Kidney epithelial cell (primary cell): ENCODE results near the gene INPP5K. TPM values are rescaled to one million over a fixed set of nuclear protein-coding genes. Genes with fewer than 3 reads are reported as not detected.
A peak's percentile ranks its signal among the peaks of the same experiment; 100 is the strongest.

Experiments used
- DNase-seq: peaks from one replicate; pipeline ENCODE4 v3.0.0-alpha.2; 2010; ENCODE audit warnings: low read depth
- H3K27me3 ChIP-seq: 2 replicates; pipeline ENCODE4 v1.6.0; 2011; ENCODE audit warnings: low read length; ENCODE audit not compliant: control insufficient read depth, insufficient read depth
- H3K36me3 ChIP-seq: 2 replicates; pipeline ENCODE4 v1.5.1; 2011; ENCODE audit warnings: low read length; ENCODE audit not compliant: control insufficient read depth, insufficient read depth
- H3K4me3 ChIP-seq: 2 replicates; pipeline ENCODE4 v1.5.1; 2011; ENCODE audit warnings: low read depth, mild to moderate bottlenecking, control low read depth, low read length
- total RNA-seq: library from RNA; depleted of rRNA; stranded (reverse); fragments of >200 nt; gene quantifications from 2 replicates; pipeline ENCODE4 v1.2.3, GENCODE V29; 2015
- TF ChIP-seq, protein P1 (sequence below): IDR thresholded peaks from 2 replicates; pipeline ENCODE4 v1.5.1; 2011; ENCODE audit warnings: mild to moderate bottlenecking, moderate library complexity, low read length, control low read depth, inconsistent platforms; ENCODE audit not compliant: insufficient read depth, poor library complexity, severe bottlenecking

INPP5K gene
- total RNA-seq, 1 donor from 2014 or later: 59.5 TPM

DNA sequence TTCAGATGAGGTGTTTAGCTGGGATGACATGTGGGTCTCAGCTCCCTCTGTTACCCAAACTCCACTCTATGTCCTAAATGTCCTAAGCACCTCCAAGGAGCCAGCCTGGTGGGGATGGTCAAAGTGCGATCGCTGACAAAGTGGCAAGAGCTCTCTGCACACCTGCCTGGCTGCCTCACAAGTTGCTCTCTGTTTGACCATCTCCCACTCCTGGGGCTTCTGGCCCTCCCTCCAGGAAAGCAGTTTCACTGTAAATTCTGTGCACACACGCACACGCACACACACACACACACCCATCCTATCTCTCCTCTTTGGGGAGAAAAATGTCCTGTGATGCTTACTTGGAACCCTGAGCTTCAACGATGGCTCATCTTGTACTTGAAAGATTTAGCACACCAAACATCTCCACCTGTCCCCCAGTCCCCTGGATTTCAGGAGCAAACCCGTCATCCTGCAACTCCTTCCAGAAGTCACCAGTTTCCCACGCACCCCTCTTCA, 44.5 kb upstream of the INPP5K start:
- H3K36me3 ChIP-seq: no peaks in the 10 kb centered on the region
- no peaks in the 10 kb centered on the region for H3K27me3 ChIP-seq
- DNase-seq: no peak
- TF ChIP-seq, protein P1, sequence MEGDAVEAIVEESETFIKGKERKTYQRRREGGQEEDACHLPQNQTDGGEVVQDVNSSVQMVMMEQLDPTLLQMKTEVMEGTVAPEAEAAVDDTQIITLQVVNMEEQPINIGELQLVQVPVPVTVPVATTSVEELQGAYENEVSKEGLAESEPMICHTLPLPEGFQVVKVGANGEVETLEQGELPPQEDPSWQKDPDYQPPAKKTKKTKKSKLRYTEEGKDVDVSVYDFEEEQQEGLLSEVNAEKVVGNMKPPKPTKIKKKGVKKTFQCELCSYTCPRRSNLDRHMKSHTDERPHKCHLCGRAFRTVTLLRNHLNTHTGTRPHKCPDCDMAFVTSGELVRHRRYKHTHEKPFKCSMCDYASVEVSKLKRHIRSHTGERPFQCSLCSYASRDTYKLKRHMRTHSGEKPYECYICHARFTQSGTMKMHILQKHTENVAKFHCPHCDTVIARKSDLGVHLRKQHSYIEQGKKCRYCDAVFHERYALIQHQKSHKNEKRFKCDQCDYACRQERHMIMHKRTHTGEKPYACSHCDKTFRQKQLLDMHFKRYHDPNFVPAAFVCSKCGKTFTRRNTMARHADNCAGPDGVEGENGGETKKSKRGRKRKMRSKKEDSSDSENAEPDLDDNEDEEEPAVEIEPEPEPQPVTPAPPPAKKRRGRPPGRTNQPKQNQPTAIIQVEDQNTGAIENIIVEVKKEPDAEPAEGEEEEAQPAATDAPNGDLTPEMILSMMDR: no peak
- peak overlapping the region; percentile 84 for H3K4me3 ChIP-seq

DNA sequence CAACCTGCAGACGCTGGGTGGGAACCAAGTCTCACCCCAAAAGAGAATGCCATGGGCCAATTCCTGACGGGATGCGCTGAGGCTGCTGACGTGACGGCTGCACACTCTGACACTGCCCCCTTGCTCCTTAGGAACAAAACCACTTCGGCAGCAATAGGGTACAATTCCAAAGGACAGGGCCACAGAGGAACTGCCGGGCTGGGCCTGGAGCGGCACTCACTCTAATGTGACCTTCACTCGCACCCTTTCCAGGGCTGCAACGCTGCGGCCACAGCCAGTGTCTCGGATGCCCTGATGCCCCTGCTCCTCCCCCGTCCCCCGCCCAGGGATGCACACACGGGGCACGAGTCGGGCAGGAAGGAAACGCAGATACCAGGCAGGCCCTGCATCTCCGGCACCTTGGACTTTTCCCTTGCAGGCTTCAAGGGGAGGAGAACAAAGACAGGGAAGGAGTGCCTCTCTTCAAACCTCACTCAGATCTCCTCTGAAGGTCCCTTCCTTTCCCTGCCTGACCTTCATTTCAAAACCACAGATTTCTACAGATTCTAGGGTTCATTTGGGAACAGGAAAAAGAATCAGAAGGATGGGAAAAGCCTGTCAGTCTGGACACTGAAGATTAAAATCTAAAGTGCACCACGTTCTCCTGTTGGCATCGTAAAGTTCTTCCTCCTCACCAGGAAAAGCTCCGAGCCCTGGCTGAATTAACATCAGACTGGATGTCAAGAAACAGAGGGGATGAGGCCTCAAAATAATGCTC, 43.9 kb upstream of the INPP5K start:
- Histone ChIP-seq H3K4me3 (no peak overlapping the region), H3K36me3 (no peaks in the 10 kb centered on the region), H3K27me3 (no peaks in the 10 kb centered on the region)
- no peak for DNase-seq
- TF ChIP-seq, protein P1: no peak

DNA sequence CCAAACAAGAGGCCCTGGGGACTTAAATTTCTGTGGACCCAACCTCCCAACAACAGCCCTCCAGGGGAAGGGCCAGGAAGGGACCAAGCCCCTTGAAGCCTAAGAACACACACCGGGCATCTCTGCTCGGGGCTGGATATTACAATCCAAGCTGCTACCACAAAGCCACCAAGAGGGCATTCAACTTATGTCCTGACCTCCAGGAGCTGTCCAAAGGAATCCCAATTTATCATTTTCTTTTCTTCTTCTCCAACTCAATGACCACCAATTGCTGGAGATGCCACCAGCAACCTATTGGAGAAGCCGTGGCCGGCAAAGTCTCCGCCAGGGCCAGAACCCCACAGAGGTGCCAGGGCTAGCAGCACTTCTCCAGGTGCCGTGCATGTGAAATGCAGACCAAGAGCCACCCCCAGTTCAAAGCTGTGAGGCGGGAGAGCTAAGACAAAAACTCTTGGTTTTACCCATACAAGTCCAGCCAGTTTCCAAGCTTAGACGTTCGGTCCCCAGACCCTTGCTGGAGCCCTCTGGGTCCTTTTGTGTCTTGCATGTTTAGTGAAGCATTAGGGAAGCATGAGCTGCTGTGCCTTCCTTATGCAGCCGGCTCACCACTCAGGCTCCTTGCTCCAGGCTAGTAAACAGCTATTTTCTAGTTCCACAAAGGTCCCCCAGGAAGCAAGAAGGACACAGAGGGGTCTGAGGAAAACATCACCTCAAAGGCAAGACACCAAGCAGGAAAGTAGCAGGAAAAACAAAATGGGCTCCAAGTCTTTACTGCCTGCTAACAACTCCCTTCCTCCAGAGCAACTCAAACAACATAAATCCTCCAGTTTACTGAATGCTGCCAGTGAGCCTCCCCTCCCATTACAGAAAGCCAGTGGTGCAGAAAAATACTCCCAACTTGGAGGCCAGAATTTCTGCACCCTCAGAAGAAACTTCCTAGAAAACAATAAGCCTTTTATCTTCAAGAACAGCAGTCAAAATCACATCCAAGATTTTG, 42.9 kb upstream of the INPP5K start:
- no peaks in the 10 kb centered on the region for H3K27me3 ChIP-seq
- TF ChIP-seq, protein P1: no peak
- DNase-seq: no peak
- H3K4me3 ChIP-seq: no peak overlapping the region
- no peaks in the 10 kb centered on the region for H3K36me3 ChIP-seq

DNA sequence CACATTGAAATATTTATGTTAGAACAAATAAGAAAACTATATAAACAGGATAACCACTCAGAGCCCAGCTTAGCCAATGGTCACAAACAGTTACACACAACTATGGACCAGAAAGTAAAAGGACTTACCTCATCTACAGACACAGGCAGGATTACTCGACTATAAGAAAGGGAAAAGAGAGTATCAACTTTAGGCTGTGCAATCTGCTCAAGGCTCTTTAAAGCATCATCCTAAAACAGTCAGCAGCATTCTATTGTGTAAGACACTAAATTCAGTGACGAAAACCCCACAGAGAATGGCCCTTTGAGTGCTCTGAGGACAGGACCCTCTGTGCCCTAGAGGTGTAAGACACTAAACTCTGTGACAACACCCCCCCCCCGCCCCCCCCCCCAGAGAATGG, 42.0 kb upstream of the INPP5K start:
- TF ChIP-seq, protein P1: no peak
- Histone ChIP-seq H3K4me3 (no peak overlapping the region), H3K27me3 (no peaks in the 10 kb centered on the region), H3K36me3 (no peaks in the 10 kb centered on the region)
- DNase-seq: no peak

DNA sequence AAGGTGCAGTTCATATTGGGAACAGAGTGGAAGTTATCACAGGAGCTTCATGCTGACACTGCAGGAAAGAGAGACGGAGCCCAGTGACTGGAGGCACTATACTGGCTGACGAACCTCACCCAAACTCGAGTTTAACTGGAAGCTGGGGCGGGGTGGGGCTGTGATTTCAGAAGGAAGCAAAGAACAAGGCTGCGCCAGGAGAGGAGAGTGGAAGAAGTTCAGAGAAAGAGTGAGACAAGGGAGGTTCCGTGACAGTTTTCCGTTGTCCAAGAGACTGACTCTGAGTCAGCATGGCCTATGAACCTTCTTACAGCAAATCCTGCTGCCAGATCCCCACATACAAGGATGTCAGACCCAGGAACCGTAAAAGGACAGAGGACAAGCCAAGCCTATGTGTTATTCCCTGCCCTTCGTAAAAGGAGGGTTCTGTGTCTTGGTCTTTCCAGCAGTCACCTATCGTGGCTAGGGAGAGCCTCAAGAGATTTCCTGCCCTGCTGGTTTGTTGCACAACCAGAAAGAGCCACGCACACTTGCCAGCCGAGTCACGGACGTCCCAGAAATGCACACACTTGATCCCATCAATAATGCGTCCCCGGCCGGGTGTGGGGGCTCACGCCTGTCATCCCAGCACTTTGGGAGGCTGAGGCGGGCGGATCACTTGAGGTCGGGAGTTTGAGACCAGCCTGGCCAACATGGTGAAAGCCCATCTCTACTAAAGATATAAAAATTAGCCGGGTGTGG, 41.1 kb upstream of the INPP5K start:
- no peak overlapping the region for H3K4me3 ChIP-seq
- no peaks in the 10 kb centered on the region for H3K36me3 ChIP-seq
- TF ChIP-seq, protein P1: no peak
- no peaks in the 10 kb centered on the region for H3K27me3 ChIP-seq
- DNase-seq: no peak
